HG03571 (cell line): ENCODE results near the gene MS4A6E.
"Not testable (repeated sequence)": the region's sequence is repeated elsewhere in the genome, so short reads cannot be mapped to it uniquely, and the experiment has no call there.

Experiments
- ATAC-seq: cut with Tn5 transposase; IDR thresholded peaks from one replicate; pipeline ENCODE4 v1.9.1; 2021; ENCODE audit not compliant: unreplicated experiment

The MS4A6E gene

GRCh38 chr11:60334005-60334620, 7.1 kb downstream of the MS4A6E start:
- ATAC-seq: peak; percentile 41

- peak; percentile 39 for ATAC-seq
Observed at GRCh38 chr11:60336767-60337391, 9.8 kb downstream of the MS4A6E start.

- no peak for ATAC-seq
Observed at GRCh38 chr11:60338053-60338452, 11.0 kb downstream of the MS4A6E start.

- ATAC-seq: no peak
Observed at GRCh38 chr11:60339356-60339755, 12.3 kb downstream of the MS4A6E start.

- ATAC-seq: no peak
Observed at GRCh38 chr11:60343094-60343704, 16.1 kb downstream of the MS4A6E start.

- ATAC-seq: no peak
Observed at GRCh38 chr11:60344146-60344545, 17.1 kb downstream of the MS4A6E start.

- ATAC-seq: no peak
Observed at GRCh38 chr11:60345489-60345888, 18.4 kb downstream of the MS4A6E start.

GRCh38 chr11:60347084-60347797, 20.2 kb downstream of the MS4A6E start:
- no peak for ATAC-seq

GRCh38 chr11:60348116-60348515, 21.1 kb downstream of the MS4A6E start:
- ATAC-seq: no peak

- ATAC-seq: no peak
Observed at GRCh38 chr11:60349990-60350389, 22.9 kb downstream of the MS4A6E start.

GRCh38 chr11:60357771-60358170, 30.7 kb downstream of the MS4A6E start:
- no peak for ATAC-seq

GRCh38 chr11:60360621-60361020, 33.6 kb downstream of the MS4A6E start:
- no peak for ATAC-seq

- ATAC-seq: no peak
Observed at GRCh38 chr11:60362241-60362640, 35.2 kb downstream of the MS4A6E start.

GRCh38 chr11:60363542-60364470, 36.8 kb downstream of the MS4A6E start:
- peak; percentile 50 for ATAC-seq

GRCh38 chr11:60366262-60366904, 39.3 kb downstream of the MS4A6E start:
- ATAC-seq: not testable (repeated sequence)

GRCh38 chr11:60367009-60367408, 40.0 kb downstream of the MS4A6E start:
- peak; percentile 80 for ATAC-seq

- ATAC-seq: no peak
Observed at GRCh38 chr11:60367896-60368295, 40.8 kb downstream of the MS4A6E start.

GRCh38 chr11:60370252-60370810, 43.3 kb downstream of the MS4A6E start:
- ATAC-seq: no peak

- no peak for ATAC-seq
Observed at GRCh38 chr11:60370811-60371298, 43.8 kb downstream of the MS4A6E start.

GRCh38 chr11:60371386-60371785, 44.3 kb downstream of the MS4A6E start:
- no peak for ATAC-seq
